Measurements from ENCODE around the gene ANKRD33B. TPM values are rescaled to one million over a fixed set of nuclear protein-coding genes. Genes with fewer than 3 reads are reported as not detected.
"Not testable (repeated sequence)": the region's sequence is repeated elsewhere in the genome, so short reads cannot be mapped to it uniquely, and the experiment has no call there.

Gene ANKRD33B
- total RNA-seq, 1 donor from 2014 or later = 22.6 TPM

DNA sequence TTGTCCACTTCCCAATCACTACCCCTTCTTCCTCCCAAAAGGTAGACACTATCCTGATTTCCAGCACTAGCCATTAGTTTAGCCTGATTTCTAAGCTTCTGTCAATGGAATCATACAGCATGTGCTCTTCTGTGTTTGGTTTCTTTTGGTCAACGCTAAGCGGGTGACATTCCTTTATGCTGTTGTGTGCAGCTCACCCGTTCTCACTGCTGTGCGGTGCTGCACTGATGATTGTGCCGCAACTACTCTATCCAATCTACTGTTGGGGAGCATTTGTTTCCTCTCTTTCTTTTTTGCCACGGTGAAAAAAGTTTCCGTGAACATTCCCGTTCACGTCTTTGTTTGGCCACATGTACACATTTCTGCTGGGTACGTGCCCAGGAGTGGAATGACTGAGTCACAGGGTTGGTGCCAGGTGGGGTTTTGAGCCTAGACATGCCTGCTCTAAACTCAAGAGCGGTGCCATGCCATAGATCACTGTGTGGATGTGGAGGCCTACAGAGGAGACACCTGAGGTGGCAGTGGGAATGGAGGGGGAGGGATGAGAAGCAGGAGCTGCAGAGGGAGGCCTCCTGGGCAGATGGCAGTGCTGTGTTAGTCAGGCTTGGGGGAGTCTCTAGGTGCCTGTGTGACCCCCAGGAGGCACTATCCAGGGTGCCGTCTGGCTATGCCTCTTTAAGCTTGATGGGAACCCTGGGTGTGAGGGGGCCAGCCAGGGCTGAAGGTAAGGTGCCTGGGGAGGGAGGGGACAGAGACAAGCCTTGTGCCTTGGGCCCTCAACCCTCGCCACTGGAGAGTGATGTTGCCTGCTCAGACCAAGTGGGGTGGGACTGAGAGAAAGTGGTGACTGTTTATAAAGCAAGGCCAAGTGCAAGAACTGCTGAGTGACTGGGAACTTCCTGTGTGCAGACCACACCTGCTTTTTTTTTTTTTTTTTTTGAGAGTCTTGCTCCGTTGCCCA is 11.4 kb upstream of the ANKRD33B start:
- intact Hi-C loops (cut with DNase I) = no loop called here
- ATAC-seq (no peak), DNase-seq (ENCODE audit: low spot score) (no peak)

DNA sequence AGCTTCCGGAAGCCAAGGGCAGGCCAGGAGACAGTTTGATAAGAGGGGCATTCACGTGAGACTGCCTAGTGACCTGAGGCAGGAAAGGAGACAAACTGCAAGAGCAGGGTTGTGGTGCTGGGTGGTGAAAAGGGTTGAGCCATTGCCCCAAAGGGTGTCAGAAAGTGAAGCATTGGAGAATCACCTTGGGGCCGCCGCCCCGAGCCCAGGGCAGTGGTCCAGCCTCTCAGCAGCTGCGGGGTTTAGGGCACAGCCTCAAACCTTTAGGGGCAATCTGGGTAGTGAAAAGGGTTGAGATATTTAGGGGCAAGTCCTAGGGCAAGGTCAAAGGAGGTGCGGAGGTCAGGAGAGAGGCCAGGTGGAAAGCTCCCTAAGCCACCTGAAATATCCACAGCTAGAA is 10.4 kb upstream of the ANKRD33B start:
- ATAC-seq = no peak
- no peak for DNase-seq (ENCODE audit: low spot score)
- intact Hi-C loops (cut with DNase I) = no loop called here

DNA sequence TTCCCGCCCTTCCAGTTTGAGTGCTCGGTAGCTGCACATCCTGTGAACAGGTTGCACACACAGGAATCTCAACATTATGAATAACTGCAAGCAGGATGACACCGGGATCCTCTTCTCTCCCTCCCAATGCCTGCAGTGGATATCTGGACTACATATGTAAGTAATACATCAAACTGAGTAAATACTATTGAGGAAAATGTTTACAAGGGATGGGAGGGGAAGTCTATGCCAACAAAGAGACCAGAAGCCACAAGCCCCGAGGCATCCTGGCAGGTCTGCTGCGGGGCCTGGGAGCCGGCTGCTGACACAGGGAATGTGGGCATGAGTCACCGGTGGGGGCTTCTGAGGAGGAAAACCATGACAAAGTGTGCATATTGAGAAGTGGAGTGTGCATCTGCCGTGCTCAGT is 8.6 kb upstream of the ANKRD33B start:
- DNase-seq (ENCODE audit: low spot score) (no peak), ATAC-seq (no peak)
- intact Hi-C loops (cut with DNase I) = no loop called here

DNA sequence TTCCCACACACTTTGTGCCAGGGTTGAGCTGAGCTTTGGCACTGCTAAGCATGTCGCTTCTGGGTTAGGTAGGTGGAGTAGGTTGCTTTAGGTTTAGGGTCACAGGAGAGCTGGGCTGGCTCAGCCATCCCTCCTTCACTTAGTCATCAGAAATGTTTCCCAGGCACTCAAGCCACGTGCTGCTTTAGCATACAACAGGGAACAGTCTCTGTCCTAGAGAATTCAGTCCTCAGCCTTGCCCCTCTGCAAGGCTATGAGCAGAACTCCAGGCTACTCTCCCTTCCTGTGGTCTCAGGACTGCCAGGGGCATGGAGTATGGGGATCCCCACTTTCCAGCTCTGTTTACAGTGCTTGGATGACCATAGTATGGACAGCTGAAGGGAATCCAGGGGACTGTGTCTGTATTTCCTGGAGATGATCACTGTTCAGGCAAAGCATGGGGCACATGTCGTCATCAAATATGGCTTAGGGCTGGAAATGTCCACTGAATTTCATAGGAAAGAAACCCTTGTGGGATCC is 7.5 kb upstream of the ANKRD33B start:
- no peak for DNase-seq (ENCODE audit: low spot score)
- ATAC-seq = peak; percentile 14
- intact Hi-C loops (cut with DNase I) = no loop called here

DNA sequence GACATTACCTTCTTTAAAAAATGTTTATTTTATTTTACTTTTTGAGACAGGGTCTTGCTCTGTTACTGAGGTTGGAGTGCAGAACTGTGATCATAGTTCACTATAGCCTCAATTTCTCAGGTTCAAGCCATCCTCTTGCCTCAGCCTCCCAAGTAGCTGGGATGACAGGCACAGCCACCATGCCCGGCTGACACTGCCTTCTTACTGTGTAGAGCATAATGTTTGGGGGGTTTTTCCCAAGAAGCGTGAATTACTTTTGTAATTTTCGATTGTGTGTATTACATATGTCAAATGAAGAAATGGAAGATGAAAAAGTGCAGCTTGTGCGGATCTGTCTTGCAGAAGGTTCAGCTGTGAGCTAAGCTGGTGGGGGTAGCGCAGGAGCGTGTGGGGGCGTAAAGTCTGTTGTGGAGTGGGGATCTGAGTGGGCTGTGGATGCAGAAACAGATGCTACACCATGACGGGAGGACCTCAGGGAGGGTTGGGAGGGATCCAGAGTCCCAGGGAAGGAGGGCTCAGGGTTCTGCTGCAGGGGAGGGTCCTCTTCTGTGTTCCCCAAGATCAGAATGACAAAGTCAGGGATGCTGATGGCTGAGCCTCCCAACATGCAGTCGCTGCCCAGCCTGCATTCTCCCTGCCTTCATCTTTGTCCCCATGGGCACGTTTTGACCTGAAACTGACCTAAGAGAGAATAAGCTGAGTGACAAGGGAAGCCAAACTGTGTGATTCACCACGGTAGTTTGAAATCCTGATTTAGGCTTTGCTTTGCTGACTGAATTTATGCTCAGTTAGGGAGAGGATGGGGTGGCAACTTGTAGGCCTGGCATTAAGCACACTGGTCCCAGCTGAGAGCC is 6.8 kb upstream of the ANKRD33B start:
- no peak for DNase-seq (ENCODE audit: low spot score)
- ATAC-seq = no peak
- intact Hi-C loops (cut with DNase I) = no loop called here

DNA sequence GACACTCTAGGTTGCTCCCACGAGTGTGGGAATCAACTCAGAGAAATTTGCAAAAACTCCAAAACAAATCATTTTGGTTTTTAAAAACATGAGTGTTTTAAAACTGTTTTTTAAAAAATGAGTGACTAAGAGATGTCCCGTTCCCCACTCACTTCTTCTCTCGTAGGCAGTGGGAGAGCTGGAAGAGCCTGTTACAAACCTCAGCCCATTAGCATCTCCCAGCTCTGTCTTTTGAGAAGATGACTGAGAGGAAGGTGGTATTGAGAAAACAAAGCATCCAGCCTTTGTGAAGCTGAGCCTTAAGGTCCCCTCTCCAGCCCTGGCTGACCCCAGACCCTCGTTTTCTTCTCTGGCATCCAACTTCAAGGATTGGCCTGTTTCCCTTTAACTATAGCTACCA is 4.7 kb upstream of the ANKRD33B start:
- intact Hi-C loops (cut with DNase I) = no loop called here
- DNase-seq (ENCODE audit: low spot score) (no peak), ATAC-seq (no peak)

DNA sequence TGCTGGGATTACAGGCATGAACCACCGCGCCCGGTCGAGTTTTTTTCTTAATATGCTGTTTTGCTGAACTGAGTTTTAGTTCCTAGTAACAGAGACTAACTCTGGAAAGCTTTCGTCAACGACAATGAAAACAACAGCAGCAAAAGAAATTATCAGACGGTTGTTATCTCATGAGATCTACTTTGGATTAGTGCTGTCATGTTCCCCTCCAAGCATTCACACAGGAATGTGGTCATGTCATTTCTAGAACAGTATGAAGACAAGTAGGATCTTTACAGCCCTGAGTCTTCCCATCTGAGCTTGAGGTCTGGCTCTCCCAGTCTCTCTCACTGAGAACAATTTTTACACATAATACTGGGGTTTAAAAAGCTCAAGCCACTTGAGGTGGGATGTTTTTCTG is 4.0 kb upstream of the ANKRD33B start:
- intact Hi-C loops (cut with DNase I) = no loop called here
- no peak for DNase-seq (ENCODE audit: low spot score)
- no peak for ATAC-seq

DNA sequence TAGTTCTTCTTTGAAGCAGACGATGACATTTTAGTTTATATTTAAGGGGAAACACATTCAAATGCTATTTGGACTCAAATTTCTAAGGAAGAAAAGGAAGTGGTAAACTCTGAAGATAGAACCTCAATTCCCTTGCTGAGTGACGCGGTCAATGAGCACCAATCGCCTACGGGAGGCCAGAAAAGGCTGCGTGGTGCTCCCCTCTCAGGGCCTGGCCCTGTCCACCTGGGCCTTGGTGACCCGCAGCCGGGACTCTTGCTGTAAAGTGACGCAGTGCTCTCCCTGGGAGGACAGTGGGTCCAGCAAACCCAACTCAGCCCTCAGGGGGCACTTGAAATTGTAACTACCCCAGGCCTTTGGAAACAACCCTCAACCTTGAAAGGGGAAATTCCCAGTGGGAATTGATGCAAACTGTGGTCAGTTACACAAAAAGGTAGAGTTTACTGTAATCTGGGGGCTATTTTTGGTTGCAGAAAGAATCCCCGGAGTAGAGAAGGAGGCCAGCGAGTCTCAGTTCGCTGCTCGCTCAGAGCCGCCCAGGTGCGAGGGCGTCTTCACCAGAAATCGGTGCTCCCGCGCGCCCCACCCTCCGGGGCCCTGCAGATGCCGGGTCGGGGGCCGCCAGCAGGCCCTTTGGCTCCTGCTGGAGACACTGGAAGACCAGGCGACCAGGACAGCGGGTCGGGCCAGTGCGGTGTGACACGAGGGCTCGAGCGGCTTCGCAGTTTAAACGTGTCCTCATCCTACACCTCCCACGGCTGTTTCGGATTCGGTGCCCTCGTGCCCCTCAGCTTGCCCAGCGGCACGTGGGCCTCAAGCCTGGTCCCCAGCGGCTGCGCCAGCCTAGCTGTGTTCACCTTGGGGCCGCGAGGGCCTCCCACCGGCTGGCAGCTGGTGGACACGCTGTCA is 1.4 kb upstream of the ANKRD33B start:
- intact Hi-C loops (cut with DNase I) = no loop called here
- ATAC-seq = no peak
- no peak for DNase-seq (ENCODE audit: low spot score)

DNA sequence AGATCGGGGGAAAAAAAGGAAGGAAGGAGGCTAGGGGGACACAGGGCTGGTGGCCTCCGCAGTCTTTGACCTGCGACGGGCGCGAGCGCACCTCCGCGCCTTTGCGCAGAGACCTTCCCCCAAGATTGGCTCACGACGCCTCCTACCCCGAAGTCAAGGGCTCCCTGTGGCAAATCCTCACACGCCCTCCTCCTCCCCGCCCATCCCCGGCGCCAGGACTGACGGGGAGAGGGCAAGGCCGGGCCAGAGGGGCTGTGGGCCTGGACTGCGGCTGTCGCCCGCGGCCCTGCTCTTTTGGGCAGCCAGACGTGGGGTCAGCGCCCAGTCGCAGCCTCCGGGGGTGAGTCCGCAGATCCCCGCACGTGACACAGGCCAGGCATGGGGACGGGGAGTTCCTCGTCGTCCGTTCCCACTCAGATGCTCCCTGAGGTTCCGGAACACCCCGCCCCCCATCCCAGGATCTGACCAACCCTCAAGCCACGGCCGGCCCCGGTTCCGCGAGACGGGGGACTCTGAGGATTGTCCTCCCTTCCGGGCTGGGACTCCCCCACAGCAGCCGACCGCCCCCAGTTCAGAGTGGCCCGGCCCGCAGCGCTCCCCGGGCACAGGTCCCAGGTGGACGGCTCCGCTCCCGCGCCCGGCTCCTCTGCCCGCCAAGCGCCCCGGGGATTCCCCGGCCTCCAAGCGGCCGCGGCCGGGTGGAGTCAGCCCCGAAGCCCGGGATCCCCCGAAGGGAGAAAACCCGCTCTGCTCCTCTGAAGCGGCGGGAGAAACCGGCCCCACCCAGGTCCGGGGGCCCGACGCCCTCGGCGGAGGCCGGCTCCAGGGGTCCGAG is 543 bp upstream of the ANKRD33B start:
- DNase-seq (ENCODE audit: low spot score) = peak; percentile 78
- ATAC-seq = peak; percentile 46
- intact Hi-C loops (cut with DNase I) = no loop called here

DNA sequence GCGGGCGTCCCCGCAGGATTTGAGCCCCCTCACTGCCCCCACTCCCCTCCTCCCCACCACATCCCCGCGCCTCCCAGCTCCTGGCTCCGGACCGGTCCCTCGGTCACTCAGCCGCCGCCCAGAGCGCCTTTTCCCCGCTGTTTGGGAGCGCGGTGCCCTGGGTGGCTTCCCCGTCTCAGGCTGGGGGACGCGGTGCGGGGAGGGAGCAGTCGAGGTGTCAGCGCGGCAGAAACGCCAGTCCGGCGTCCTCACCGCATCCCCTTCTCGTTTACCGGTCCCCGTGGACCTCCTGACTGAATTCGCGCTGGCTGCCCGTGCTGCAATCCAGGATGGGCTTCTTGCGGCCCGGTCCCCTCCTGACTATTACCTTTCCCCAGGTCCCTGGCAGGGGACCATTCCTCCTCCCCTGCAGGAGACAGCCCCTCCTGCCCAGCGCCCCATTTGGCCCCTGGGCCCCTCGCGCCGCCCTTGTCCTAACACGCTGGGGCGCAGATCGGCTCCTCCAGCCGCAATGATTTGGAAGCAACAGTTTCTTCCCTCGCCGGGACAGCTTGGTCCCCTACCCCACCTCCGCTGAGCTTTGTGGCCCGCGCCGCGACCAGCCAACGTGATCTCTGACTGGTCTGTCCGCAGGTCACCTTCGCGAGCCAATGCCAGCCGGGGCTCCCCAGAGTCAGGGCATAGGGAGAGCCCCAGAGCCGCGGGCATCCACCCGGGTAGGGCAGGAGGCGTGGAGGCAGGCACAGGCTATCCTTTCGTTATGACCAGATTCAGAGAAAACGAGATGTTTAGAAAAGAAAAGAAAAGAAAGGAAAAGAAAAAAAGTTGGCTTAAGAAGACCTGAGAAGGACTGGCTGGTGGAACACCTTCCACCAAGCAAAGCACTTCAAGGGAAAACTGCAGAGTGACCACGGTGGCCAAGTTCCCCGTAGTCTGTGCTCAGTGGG is 1.2 kb downstream of the ANKRD33B start:
- ATAC-seq = peak; percentile 27
- DNase-seq (ENCODE audit: low spot score) = peak; percentile 71

DNA sequence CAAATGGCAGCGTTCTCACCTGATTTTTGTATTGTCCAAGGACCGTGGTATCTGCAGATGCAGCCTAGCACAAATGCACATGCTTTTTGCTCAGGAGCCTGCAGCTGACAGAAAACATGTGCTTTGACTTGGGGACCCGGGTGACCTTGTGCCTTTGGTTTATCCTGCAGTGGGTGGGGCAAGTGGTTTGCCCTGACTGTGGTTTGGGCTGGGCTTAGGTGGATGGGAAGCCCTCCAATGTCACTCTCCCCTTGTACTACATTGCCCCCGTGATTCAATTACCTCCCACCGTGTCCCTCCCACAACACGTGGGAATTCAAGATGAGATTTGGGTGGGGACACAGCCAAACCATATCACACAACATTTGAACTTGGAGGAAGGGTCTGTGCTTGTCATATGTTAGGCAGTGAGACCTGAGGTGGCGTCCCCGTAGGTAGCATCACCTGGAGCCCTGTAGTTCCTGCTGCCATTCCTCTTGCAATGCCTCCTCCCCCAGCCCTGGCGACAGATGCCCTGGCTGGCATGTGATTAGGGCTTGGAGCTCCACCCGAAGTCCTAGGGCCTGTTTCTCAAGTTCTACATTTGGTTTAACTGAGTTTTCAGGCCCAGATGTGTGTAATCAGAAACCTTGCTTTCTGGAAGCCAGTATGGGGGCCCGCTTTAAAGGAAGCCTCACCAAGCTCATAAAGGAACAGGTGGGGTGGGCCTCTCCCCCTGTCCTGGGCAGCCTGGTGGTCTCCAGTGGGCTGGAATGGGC is 2.1 kb downstream of the ANKRD33B start:
- intact Hi-C loops (cut with DNase I) = loop anchor here (5.0 kb wide), 1 partner anchor 84 kb away; no protein-coding TSS in a partner anchor
- DNase-seq (ENCODE audit: low spot score) = no peak
- peak; percentile 36 for ATAC-seq

More for the DNA sequence above, 1.2 kb downstream of the ANKRD33B start:
- intact Hi-C loops (cut with DNase I) = loop anchor here (5.0 kb wide), 1 partner anchor 83 kb away; no protein-coding TSS in a partner anchor

DNA sequence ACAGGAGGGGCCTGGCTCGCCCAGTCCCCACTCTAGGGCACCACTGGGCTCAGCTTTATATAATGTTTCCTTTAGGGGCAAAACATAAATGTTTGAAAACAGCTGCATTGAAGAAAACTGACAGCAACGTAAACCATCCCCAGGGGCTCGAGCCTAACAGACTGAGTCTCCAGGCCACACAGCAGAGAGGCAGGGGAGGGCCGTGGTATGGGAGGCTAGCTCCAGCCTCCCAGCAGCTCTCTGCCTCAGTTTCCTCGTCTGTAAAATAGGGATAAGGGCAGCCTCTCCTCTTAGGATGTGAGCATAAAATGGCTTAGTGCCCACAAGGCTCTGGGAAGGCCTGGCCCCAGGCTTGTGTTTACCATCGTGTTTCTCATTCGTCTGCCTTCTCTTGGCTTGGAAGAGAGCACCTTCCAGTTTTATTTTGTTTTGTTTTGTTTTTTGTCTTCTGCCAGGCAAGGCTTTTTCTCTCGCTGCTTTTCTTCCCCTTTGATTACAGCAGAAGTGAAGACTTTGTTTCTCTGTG is 2.7 kb downstream of the ANKRD33B start:
- peak; percentile 38 for DNase-seq (ENCODE audit: low spot score)
- intact Hi-C loops (cut with DNase I) = loop anchor here (5.0 kb wide), 1 partner anchor 84 kb away; no protein-coding TSS in a partner anchor
- ATAC-seq = no peak

DNA sequence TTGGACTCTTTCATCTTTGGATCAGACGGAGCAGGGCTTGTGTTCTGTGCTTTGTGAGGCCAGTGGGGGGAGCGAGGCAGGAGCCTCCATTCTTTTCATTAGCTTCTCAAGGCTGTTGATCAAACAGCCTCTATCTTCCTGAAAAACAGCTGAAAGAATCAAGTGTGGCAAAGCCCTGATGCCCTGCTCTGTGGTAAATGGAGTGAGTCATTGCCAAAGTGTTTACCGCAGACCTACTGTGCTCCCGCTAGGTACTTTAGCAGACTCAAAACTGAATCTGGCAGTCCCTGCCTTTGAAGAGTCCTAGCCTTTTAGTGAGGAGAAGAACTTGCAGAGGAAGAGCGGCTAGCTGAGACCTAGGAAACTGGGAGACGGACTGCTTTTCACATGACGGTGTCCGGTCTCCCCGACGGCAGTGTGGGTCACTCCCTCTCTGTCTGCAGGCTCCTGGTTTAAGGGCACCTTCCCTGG is 3.3 kb downstream of the ANKRD33B start:
- DNase-seq (ENCODE audit: low spot score) (peak; percentile 47), ATAC-seq (no peak)
- intact Hi-C loops (cut with DNase I) = loop anchor here (5.0 kb wide), 1 partner anchor 85 kb away; no protein-coding TSS in a partner anchor

DNA sequence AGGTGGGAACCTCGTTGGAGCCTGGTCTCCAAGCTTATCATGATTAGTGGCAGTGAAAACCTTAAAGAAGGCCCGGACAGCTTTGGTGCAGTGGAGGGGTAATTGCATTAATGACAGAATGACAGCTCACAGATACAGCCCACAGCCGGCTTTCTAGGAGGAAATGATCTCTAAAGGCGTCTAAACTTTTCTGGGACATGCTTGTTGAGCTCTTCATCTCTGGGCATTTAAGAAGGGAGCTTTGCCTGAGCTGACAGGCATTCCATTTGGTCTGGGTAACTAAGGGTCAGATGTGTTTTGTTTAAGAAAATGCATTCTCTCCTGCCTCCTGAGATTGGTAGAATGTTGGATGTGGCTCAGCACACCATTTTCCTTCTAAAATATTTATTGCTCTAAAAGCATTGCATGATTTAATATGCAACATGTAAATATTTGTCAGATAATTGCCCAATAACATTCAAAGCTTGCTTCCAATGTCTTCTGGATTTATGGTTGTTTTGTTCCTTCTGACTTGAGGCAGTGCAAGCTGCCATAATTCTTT is 4.0 kb downstream of the ANKRD33B start:
- intact Hi-C loops (cut with DNase I) = loop anchor here (5.0 kb wide), 1 partner anchor 86 kb away; no protein-coding TSS in a partner anchor
- DNase-seq (ENCODE audit: low spot score) (peak; percentile 19), ATAC-seq (no peak)

DNA sequence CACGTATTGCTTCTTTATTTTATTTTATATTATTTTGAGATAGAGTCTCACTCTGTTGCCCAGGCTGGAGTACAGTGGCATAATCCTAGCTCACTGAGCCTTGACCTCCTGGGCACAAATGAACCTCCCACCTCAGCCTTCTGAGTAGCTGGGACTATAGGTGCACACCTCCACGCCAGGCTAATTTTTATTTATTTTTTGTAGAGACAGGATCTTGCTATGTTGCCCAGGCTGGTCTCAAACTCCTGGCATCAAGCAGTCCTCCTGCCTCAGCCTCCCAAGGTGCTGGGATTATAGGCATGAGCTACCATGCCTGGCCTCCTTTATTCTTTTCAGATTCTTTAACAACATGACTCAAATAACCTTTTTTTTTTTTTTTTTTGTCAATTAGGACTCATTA is 6.7 kb downstream of the ANKRD33B start:
- intact Hi-C loops (cut with DNase I); ATAC-seq; DNase-seq (ENCODE audit: low spot score): not testable (repeated sequence)

Measured in sciatic nerve (tissue), 2 donors.